Left ventricle myocardium superior (tissue), 1 donor: ENCODE results near the gene ATXN1. TPM values are rescaled to one million over a fixed set of nuclear protein-coding genes. Genes with fewer than 3 reads are reported as not detected.
A peak's percentile ranks its signal among the peaks of the same experiment; 100 is the strongest.

Experiments
- ATAC-seq: fragments of 200-7000 bp; cut with Tn5 transposase; one replicate; pipeline ENCODE4 v1.9.1; 2020; ENCODE audit warnings: mild to moderate bottlenecking, moderate library complexity
- DNase-seq: peaks from one replicate; pipeline ENCODE4 v3.0.0-alpha.2; 2020
- intact Hi-C: fragments of 100-400 bp; cut with micrococcal nuclease; formaldehyde crosslinking; loops from one replicate; pipeline ENCODE4 v1.11.0; 2022
- total RNA-seq: library from RNA; stranded (reverse); fragmentation: NEBNext Ultra II Directional; extraction: Animal tissue kit (Norgen Biotek cat#: 25700); gene quantifications from one replicate; pipeline ENCODE4 v1.2.1, GENCODE V29; 2021
- donor health status: DM: no; HTN: yes; CAD: no; lungs with severe emphysema.

Gene ATXN1
- total RNA-seq, 1 donor from 2014 or later, result 45.2 TPM

DNA sequence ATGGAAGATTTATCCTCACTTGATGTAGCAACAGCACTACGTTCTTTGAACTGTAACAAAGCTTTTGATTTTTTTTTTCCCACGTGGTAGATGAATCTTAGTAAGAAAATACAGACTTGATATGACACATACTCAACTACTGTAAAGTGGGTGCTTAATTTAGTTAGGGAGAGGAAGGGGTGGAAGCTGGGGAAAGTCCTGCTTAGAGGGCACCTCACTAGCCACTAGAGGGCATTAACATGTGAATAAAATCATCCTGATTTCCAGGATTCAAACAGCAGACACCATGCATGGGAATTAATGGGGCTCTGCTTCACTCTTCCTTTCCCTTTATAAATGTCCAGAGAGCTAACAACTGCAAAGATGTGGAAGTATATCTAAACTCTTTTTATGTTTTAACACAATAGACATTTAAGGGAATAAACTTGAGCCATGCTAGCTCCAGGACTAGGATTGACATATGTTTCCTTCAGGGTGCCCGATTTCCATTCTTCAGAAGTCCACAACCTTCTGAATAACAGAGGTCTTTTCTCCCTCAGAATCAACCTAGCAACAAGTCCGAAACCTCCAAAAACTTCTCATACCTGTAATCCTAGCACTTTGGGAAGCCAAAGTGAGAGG, 250.1 kb downstream of the ATXN1 start:
- intact Hi-C loops, result loop anchor here (5.0 kb wide), 1 partner anchor 246 kb away; no protein-coding TSS in a partner anchor
- DNase-seq (no peak), ATAC-seq (peak; percentile 73)

DNA sequence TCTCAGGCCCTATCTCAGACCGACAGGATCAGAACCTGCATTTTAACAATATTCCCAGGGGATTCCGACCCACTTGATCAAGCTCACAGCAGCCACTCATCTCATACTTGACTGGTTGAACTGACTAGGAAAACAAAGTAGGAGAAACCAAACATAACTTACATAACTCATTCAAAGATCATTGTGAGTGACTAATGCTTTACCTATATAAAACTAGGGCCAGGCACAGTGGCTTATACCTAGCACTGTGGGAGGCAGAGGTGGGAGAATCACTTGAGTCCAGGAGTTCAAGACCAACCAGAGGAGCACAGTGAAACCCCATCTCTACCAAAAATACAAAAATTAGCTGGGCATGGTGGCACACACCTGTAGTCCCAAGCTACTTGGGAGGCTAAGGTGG, 251.0 kb downstream of the ATXN1 start:
- intact Hi-C loops, result loop anchor here (5.0 kb wide), 1 partner anchor 247 kb away; no protein-coding TSS in a partner anchor
- ATAC-seq (no peak), DNase-seq (no peak)

DNA sequence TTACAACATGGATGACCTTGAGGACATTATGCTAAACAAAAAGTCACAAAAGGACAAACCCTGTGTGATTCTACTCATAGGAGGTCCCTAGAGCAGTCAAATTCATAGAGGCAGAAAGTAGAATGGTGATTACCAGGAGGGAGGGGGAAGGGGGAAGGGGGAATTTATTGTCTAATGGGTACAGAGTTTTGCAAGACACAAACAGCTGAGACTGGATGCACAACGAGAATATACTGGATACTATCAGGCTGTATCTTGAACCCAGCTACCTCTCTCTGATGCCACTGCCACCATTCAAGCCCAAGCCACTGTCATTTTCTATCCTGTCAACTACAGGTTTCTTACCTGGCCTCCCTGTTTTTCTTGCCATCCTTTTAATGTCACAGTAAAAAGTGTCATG, 252.3 kb downstream of the ATXN1 start:
- no peak for ATAC-seq
- DNase-seq, result no peak
- intact Hi-C loops, result no loop called here

DNA sequence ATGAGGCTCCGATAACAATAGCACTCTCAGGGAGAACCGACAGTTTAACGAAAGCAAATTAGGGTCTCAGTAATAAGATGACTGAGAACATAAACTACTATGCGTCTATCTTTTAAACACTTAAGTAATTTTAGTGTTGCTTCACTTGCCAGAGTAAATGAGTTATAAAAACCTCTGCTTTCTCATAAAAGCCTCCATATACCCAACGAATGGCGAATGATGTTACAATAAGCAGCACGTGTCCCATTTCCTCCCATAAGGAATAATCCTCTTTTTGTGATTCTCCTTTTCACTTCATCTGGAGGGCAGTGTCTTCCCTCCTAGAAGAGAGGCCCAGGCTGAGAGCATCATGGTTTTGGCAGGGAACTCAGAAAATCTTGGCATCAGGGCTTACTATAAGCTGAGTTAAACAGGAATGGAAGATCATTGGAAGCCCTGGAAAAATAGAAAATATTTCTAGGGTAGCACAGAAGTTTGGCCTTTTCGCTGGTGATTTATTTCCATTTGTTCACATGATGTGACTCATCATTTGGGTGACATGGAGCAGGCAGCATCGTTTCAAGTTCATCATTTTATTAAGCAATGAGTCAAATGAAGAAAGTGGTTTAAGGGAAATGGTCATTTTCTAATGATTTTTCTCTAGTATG, 255.4 kb downstream of the ATXN1 start:
- DNase-seq, result no peak
- intact Hi-C loops, result no loop called here

DNA sequence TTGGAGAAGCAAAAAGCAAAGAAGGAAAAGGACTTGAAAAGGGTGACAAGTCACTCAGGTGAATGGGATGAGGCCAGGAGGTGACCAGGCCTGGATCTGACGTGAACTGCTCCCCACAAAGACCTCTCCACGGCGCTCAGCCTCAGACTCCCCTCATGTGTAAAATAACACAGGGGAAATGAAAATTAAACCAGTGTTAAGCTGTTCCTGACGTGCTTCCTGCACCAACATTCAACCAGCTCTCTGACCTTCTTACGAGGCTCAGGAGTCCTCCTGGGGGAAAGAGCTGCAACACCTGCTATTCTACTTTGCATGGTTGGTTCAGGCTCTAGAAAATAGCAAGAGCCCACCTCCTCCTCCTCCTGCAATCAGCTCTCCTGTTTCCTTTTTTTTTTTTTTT, 256.7 kb downstream of the ATXN1 start:
- ATAC-seq (no peak), DNase-seq (no peak)
- intact Hi-C loops, result no loop called here

More for the DNA sequence above, 255.4 kb downstream of the ATXN1 start:
- peak; percentile 73 for ATAC-seq

DNA sequence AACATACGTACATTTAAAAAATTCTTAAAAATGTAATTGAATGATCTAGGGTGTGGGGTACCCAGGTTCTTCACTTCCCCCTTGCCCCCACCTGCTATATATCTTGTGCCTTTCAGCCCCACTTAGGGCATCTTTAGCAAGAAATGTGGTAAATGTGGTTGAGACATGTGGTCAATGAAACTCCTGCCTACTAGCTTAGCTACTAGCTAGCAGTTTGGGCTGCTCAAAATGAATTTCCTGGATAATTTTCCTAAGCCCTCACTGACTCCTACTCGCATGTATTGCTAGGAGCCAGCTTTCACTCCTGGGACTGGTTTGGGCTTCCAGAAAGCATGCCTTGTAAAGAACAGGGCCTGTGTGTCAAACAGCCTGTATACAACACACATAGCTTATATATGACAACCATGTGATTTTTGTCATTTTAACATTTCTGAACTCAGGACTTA, 257.3 kb downstream of the ATXN1 start:
- intact Hi-C loops, result no loop called here
- ATAC-seq, result no peak
- no peak for DNase-seq

DNA sequence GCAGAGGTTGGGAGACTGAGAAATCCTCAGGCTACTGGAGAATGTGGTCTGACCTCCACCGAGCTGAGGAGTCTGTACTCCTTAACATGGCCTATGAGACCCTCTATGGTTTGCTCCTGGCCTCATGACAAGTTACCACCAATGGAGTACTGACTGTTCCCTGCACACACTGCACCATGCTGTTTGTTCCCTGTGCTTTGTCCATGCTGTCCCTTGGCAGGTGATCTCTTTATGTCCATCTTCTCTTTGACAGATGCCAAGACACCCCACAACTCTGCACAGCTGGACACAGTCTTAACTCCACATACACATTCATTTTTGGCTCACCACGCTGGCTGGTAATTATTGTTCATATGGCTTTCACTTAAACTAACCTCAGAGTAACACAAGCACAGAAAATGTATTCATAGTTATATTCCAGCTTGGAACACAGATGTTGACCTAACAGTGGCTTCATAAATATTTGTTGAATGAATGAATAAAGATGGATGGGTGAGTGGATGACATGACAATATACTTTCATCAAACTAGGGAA, 258.0 kb downstream of the ATXN1 start:
- DNase-seq (no peak), ATAC-seq (no peak)
- intact Hi-C loops, result no loop called here

DNA sequence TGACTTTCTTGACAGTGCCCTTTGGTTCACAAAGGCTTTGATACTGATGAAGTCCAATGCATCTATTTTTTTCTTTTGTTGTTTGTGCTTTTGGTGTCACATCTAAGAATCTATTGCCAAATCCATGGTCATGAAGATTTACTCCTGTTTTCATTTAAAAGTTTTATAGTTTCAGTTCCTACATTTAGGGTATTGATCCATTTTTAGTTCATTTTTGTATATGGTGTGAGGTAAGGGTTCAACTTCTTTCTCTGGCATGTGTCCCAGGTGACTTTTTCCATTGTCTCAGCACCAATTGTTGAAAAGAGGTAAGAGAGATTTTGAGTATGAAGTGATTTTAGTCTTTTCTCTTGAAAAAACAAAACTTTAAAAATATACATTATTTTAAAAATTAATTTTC, 262.3 kb downstream of the ATXN1 start:
- DNase-seq (no peak), ATAC-seq (no peak)
- intact Hi-C loops, result no loop called here

DNA sequence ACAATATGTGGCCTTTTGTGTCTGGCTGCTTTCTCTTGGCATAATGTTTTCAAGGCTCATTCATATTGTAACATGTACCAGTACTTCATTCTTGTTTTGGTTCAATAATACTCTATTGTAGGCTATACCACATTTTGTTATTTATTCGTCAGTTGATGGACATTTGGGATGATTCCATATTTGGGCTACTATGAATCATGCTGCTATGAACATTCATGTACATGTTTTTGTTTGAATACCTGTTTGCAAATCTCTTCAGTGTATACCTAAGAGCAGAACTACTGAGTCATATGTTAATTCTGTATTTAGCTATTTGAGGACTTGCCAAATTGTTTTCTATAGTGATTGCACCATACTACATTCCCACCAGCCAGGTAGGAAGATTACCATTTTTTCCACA, 263.0 kb downstream of the ATXN1 start:
- intact Hi-C loops, result no loop called here
- ATAC-seq (no peak), DNase-seq (no peak)

DNA sequence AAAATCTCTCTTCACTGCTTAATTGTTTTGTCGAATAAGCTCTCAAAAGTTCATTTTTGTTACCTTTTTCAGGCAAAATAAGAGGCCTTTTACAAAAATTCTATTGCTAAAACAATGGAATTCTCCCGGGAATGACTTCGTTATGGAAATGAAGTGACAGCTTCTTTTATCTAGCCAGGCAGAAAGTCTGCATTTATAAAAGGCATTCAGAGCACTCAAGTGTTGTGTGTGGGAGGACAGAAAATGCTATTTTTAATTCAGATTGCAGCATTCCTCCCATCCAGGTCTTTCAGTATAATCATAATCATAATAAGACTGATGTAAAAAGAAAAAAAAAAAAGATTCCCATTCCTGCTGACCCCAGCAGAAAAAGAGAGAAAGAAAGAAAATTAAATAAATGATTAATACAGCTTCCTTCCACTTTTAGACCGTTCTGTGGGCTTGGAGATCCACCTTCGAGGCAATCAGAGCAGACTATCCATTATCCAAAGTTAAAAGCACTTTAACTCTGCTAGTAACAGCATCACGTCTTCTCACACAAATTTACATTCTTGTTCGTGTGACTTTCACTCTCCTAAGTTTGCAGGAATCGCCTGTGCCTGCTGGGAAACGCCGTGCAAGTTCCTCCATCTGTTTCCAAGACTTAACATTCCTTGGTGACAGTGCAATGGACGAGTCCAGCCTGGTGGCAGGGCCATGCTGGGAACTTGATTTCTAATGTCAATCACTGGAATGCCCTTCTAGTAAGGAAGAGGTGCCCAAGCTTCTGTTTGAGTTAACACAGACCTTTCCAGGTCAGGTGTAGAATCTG, 264.1 kb downstream of the ATXN1 start:
- intact Hi-C loops, result no loop called here
- DNase-seq (no peak), ATAC-seq (peak; percentile 42)

DNA sequence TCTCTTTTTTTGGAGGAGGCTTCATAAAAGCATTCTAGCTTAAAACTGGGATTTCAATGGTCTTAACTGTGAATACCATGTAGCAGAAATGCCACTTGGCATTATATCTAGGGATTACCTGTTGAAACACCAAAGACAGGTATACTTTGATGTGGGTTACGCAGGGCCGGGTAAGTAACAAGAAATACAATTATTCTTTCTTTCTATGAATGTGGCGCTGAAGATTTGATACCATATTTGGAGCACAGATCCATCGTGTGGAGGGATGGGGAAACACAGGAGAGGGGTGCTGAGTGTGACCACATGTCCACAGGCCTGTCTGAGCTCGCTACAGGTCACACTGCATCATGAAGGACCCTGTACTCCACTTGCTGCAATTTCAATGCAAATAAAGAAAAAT, 265.1 kb downstream of the ATXN1 start:
- DNase-seq, result no peak
- intact Hi-C loops, result no loop called here
- peak; percentile 28 for ATAC-seq

DNA sequence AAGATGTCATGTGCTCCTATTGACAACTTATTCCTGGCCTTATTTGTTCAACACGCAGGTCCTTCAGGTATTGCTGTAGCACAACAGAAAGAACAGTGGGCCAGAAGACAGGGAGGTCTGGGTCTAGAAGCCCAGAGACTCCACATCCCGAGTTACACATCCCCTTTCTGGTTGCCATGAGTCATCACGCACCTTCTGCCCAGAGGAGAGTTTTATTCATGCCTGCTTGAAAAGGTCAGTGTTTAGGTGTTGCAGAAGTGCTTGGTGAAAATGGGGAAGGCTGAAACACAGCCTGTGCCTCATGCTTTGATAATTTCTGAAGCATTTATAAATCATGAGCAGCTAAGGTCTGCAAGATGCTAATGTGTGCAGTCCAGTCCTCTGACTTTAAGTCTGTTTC, 266.5 kb downstream of the ATXN1 start:
- DNase-seq (no peak), ATAC-seq (peak; percentile 31)
- intact Hi-C loops, result no loop called here

DNA sequence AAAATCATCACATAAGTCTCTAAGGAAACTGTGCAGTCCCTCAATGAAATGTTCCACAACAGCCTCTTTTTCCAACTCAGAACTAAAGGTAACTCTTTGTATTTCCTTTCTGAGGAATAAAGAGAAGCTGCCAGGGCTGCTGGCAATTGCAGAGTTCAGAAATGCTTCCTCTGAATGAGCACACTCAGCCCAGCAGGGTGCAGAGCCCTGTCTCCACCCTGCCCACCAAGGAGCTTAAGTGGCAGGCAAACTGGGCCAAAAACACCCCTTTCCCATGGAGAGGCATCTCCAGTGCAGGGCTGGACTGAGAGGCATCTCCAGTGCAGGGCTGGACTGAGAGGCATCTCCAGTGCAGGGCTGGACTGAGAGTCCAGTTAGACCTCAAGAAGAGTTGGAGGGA, 267.5 kb downstream of the ATXN1 start:
- no peak for DNase-seq
- no peak for ATAC-seq
- intact Hi-C loops, result no loop called here

DNA sequence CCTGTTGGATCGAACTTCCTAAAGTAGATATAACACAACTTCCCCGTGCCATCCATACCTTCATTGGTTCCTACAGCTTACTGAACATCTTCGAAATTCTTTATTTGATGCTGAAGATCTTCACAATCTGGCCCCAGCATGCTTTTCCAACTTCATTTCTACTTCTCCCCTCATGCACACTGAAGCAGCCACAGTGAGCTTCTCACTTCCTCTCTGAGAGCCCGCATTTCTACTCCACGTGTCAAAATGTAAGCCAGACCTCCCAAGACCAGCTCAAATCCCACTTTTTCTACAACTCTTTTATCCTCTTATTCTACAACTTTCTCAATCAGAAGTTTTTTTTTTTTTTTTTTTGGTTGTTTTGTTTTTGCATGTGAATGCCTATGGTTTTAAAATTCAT, 268.1 kb downstream of the ATXN1 start:
- no peak for ATAC-seq
- intact Hi-C loops, result no loop called here

DNA sequence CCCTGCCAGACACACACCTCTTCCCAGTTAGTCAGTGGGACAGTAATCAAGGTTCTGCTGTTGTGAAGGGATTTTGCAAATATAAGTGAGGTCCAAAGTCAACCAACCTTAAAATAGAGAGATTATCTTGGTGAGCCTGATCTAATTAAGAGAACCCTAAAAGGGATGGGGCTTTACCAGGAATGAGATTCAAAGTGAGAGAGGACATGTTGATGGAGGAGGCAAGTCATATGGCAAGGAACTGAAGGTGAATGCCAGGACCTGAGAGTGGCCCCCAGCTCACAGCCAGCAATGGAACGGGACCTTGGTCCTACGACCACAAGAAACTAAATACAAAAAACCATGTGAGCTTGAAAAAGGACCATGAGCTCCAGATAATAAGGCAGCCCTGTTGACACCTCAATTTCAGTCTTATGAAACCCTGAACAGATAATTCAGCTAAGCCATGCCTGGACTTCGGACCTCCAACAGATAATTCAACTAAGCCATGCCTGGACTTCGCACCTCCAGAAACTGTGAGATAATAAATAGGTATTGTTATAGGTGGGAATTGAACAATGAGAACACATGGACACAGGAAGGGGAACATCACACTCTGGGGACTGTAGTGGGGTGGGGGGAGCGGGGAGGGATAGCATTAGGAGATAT, 269.5 kb downstream of the ATXN1 start:
- intact Hi-C loops, result no loop called here
- no peak for ATAC-seq
- no peak for DNase-seq

More for the DNA sequence above, 268.1 kb downstream of the ATXN1 start:
- no peak for DNase-seq

DNA sequence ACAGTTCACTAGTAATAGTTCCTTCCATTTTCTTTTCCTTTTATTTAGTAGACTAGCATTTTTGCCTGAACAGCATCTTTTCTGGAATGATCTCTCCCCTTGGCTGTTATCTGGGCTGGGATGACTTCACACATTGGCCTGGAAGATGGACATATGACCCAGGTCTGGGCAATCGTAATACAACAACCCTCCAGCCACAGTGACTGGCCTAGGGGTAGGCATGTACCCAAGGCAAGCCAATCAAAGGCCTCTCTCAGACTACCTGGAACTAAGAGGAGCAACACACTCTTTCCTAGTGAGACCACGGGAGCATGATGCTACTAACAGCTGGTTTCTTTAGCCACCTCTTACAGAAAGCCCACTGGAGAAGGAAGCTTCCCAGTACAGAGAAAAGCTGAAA, 270.6 kb downstream of the ATXN1 start:
- intact Hi-C loops, result no loop called here
- DNase-seq (no peak), ATAC-seq (no peak)

DNA sequence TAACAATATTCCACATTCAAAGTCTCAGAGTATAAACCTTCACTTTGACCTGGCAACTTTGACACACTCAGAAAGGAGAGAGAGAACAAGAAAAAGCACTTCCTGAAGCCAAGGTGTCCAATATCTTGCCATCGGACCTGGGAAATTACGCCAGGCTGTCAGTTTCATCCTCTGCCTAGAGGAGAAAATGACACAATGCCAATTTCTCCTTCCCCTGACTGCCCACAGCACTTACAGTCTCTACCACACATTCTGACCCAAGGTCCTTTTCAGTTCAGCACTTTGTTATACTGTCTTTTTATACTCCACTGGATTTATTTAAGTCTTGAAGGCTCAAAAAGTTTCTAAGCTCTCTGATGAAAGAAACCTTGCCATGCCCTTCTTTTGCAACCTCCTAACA, 272.4 kb downstream of the ATXN1 start:
- ATAC-seq (peak; percentile 33), DNase-seq (no peak)
- intact Hi-C loops, result no loop called here

DNA sequence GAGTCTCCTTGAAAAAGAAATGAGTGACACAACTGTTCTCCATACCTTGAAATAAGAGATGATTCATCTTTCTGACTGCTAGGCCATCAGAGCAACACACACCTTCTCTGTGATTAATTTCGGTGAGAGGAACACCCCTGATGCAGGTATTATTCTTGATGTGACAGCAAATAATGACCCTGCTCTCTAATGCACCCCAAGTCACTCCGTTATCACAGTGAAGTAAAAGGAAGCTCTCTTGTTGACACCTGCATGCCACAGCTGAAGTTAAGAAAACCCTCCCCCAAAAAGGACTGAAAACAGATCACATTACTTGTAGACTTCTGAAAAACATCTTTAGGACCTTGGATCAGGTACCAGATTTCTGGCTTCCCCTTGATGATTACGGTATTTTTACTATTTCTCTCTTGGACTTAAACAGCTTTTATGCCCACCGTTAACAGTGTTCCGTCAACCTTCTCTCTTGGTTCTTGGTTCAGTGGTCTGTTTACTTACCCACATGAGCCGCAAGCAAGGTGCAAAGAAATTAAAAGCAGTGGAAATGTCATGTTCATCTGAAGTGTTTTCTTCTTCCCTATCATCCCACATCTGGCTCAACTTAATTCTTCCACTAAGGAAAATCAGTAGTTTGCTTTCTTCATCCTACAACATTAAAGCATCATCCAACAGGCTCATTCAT, 273.1 kb downstream of the ATXN1 start:
- intact Hi-C loops, result no loop called here
- ATAC-seq, result no peak
- no peak for DNase-seq

DNA sequence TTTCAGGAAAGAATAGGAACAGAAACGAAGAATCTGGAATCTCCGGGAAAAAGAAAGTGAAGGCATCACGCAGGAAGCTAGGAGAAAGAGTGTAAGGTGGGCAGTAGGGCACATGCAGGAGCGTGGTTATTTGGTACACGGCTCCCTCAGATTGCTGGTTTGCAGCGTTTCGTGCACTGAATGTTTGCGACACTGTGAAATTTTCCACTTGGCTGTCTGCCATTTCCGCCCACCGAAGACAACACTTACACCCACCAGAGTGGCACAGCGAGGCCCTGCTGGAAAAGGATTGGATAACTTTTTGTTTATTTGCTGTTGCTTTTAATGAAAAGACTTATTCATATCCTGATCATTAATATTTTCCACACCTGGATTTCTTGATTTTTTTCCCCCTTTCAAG, 274.6 kb downstream of the ATXN1 start:
- intact Hi-C loops, result no loop called here
- ATAC-seq (no peak), DNase-seq (no peak)
